ENCODE results near the gene ADAM21.
"Not testable (repeated sequence)": the region's sequence is repeated elsewhere in the genome, so short reads cannot be mapped to it uniquely, and the experiment has no call there.

ADAM21 gene

GRCh38 chr14:70475459-70475858 is 23.5 kb downstream of the ADAM21 start:
- in situ Hi-C loops (cut with MboI; ENCODE audit: low sequenced_read_pairs), result not testable (repeated sequence)

- in situ Hi-C loops (cut with MboI; ENCODE audit: low sequenced_read_pairs), result not testable (repeated sequence)
These were observed 25.6 kb downstream of the ADAM21 start for GRCh38 chr14:70477356-70478105.

DNA sequence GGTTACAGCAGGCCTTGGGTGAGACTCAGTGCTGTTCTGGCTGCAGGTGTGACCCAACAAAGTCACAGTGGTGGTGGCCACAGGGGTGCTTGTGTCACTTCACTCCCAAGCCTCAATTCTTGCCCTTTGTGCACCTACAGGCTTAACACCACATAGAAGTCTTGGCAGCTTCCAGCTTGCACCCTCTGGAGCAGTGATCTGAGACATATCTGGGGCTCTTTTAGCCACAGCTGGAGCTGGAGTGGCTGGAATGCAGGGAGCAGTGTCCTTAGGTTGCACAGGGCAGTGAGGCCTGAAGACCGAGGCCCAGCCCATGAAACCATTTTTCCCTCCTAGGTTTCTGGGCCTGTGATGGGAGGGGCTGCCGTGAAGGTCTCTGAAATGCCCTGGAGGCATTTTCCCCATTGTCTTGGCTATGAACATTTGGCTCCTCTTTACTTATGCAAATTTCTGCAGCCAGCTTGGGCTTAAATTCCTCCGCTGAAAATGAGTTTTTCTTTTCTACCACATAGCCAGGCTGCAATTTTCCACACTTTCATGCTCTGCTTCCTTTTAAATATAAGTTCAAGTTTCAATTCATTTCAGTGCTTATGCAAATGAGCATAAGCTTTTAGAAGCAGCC is 37.7 kb downstream of the ADAM21 start:
- in situ Hi-C loops (cut with MboI; ENCODE audit: low sequenced_read_pairs), result no loop called here

DNA sequence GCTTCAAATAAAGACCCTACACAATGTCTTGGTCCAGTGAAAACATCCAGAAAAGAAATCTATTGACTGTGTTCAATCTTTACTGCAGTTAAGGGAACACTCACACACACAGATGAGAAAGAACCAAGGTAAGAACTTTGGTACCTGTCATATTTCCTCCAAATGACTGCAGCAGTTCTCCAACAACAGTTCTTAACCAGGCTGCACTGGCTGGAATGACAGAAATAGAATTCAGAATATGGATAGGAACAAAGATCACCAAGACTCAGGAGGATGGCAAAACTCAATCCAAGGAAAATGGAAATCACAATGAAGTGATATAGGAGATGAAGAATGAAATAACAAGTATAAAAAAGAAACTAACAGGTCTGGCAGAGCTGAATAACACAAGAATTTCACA is 46.2 kb downstream of the ADAM21 start:
- in situ Hi-C loops (cut with MboI; ENCODE audit: low sequenced_read_pairs), result no loop called here

All from HL-60/S4 (cell line).